Esophagus muscularis mucosa (tissue), 4 donors: Measurements from ENCODE around the gene CYP39A1. TPM values are rescaled to one million over a fixed set of nuclear protein-coding genes. Genes with fewer than 3 reads are reported as not detected.

Experiments used
- DNase-seq: peaks from one replicate; pipeline ENCODE4 v3.0.0-alpha.2; 2017; ENCODE audit errors: extremely low spot score
- H3K27ac ChIP-seq, 4 donors: fragments of 200-600 bp; sonication (generic); replicated peaks in 1 of 4; 1 replicate in 3 of 4; 2 replicates in 1 of 4; pipeline ENCODE4 v1.5.1; 2016 to 2019; ENCODE audit warnings: mild to moderate bottlenecking in 1 of 4
- H3K27me3 ChIP-seq, 4 donors: fragments of 200-600 bp; sonication (generic); one replicate each; pipeline versions ENCODE4 v1.5.1 to v1.6.0; 2016 to 2019
- H3K36me3 ChIP-seq, 4 donors: fragments of 200-600 bp; sonication (generic); one replicate each; pipeline ENCODE4 v1.5.1; 2016 to 2019
- H3K4me1 ChIP-seq, 4 donors: fragments of 200-600 bp; sonication (generic); one replicate each; pipeline ENCODE4 v1.5.1; 2016 to 2019
- H3K4me3 ChIP-seq, 4 donors: fragments of 200-600 bp; sonication (generic); 1 replicate in 2 of 4; 2 replicates in 2 of 4; pipeline ENCODE4 v1.5.1; 2016 to 2019; ENCODE audit warnings: mild to moderate bottlenecking in 4 of 4, moderate library complexity in 1 of 4
- H3K9me3 ChIP-seq, 4 donors: fragments of 200-600 bp; sonication (generic); 1 replicate in 3 of 4; 2 replicates in 1 of 4; pipeline ENCODE4 v1.5.1; 2016 to 2019
- EP300 ChIP-seq: sonication (generic); formaldehyde crosslinking; IDR thresholded peaks from one replicate; pipeline ENCODE4 v1.6.1; 2017; ENCODE audit warnings: antibody characterized with exemption
- POLR2A ChIP-seq: fragments of 450-650 bp; IDR thresholded peaks from one replicate; pipeline ENCODE4 v1.6.1; 2017; ENCODE audit warnings: antibody characterized with exemption, moderate library complexity, mild to moderate bottlenecking, low read depth
- POLR2AphosphoS5 ChIP-seq, 2 donors: sonication (generic); formaldehyde crosslinking; IDR thresholded peaks; one replicate each; pipeline ENCODE4 v1.6.1; 2017; ENCODE audit warnings: antibody characterized with exemption in 2 of 2
- WGBS: methylation state at CpG from one replicate; pipeline ENCODE4 v1.1.5; 2018; 5-methylcytosine and 5-hydroxymethylcytosine counted together
- intact Hi-C: fragments of 100-400 bp; cut with DNase I; formaldehyde crosslinking; loops from one replicate; pipeline ENCODE4 v1.15.1; 2023
- total RNA-seq, 4 donors: library from RNA; depleted of rRNA; stranded (reverse); fragments of >200 nt; gene quantifications; one replicate each; pipeline versions ENCODE4 v1.1.0 to v1.2.1, GENCODE V29; 2016
- TF ChIP-seq, protein P1 (sequence below), 3 experiments: fragments of 200-600 bp in 2 of 3; fragments of 450-650 bp in 1 of 3; sonication (generic) in 2 of 3; IDR thresholded peaks; one replicate each; pipeline ENCODE4 v1.5.1; 2017 to 2019; ENCODE audit warnings: antibody characterized with exemption in 3 of 3, mild to moderate bottlenecking in 2 of 3, moderate library complexity in 1 of 3

The CYP39A1 gene
- total RNA-seq, 4 donors from 2014 or later: 7.0 to 10.4 (median 7.8) TPM

DNA sequence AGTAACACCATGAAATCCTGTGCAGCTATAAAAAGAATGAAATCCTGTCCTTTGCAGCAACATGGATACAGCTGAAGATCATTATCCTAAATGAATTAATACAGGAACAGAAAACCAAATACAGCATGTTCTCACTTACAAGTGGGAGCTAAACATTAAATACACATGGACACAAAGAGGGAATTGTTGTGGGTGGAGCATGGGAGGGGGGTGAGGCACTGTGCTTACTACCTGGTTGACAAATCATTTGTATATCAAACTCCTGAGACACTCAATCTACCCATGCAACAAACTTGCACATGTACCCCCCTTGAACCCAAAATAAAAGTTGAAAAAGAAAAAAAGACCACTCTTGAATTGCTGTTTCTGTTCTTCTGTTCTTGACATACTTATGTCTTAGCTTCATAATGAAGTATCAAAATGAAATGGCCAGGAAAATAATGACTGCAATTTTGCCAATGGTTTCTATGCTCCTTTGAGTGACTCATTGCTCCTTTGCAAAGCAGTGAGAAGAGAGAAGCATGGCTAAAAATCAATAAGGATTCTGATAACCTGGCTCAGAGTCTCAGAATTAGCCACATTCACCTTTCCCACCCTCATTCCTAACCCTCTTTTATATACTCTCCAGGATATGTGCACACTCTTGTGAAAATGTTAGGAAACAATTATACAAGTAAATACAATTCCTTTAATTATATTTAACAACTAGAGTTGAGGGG, 71.0 kb downstream of the CYP39A1 start:
- Histone ChIP-seq H3K27ac (no peak overlapping the region), H3K4me1 (peaks cover 0 to 17% (median 7%) of the 10 kb centered on the region in 4 donors), H3K4me3 (no peak overlapping the region), H3K27me3 (no peaks in the 10 kb centered on the region), H3K36me3 (no peaks in the 10 kb centered on the region), H3K9me3 (no peaks in the 10 kb centered on the region)
- TF ChIP-seq EP300 (no peak), POLR2AphosphoS5 (IDR thresholded peaks at IDR 0.05) (no peak), POLR2A (no peak)
- TF ChIP-seq, protein P1, sequence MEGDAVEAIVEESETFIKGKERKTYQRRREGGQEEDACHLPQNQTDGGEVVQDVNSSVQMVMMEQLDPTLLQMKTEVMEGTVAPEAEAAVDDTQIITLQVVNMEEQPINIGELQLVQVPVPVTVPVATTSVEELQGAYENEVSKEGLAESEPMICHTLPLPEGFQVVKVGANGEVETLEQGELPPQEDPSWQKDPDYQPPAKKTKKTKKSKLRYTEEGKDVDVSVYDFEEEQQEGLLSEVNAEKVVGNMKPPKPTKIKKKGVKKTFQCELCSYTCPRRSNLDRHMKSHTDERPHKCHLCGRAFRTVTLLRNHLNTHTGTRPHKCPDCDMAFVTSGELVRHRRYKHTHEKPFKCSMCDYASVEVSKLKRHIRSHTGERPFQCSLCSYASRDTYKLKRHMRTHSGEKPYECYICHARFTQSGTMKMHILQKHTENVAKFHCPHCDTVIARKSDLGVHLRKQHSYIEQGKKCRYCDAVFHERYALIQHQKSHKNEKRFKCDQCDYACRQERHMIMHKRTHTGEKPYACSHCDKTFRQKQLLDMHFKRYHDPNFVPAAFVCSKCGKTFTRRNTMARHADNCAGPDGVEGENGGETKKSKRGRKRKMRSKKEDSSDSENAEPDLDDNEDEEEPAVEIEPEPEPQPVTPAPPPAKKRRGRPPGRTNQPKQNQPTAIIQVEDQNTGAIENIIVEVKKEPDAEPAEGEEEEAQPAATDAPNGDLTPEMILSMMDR (IDR thresholded peaks at IDR 0.05): no peak
- no peak for DNase-seq
- intact Hi-C loops: no loop called here

DNA sequence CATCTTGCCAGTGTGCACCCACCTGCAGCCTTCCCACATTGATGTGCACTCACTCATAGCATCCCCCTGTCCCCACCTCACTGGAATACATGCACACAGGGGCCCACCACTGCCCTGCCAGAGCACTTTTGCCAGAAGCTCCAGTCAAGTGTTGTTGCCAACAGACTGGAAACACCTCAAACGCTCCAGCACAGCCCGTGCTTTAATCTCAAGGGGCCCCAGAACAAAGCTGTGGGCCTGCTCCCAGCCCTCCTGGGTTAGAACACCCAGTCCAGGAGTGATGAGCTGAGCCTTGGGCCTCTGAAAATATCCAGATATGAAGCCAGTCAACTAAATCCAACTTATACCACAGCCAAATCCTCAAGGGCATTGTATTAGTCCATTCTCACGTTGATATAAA, 77.1 kb downstream of the CYP39A1 start:
- Histone ChIP-seq H3K4me3 (no peak overlapping the region), H3K27me3 (no peaks in the 10 kb centered on the region), H3K9me3 (no peaks in the 10 kb centered on the region), H3K4me1 (no peaks in the 10 kb centered on the region), H3K27ac (no peak overlapping the region), H3K36me3 (peaks cover 0 to 3% (median 0%) of the 10 kb centered on the region in 4 donors)
- DNase-seq: no peak
- intact Hi-C loops: no loop called here
- 100% methylated on average over 1 of the region's 3 CpGs for WGBS
- TF ChIP-seq EP300 (no peak), POLR2AphosphoS5 (IDR thresholded peaks at IDR 0.05) (no peak), POLR2A (no peak)
- TF ChIP-seq, protein P1 (IDR thresholded peaks at IDR 0.05): no peak

DNA sequence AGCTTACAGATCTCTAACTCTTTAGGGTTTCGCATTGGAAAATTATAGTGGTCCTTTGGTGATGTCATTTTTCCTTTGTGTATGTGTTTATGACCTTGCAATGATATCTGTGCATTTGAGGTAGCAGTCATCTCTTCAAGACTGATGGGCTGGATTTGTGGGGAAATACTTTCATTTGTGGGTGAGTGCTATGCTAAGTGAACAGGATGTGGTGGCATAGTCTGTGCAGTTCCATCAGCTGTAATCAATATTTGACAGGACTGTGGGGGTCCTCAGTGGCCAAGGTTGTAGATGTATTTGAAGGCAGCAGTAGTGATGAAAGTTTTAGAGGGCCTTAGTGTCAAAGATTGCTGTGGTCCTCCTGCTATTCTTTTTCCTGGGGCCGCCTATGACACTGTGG, 79.5 kb downstream of the CYP39A1 start:
- H3K27ac ChIP-seq: no peak overlapping the region
- H3K9me3 ChIP-seq: no peaks in the 10 kb centered on the region
- no peaks in the 10 kb centered on the region for H3K4me1 ChIP-seq
- DNase-seq: no peak
- WGBS: 50% methylated on average over 2 of the region's 2 CpGs
- H3K27me3 ChIP-seq: no peaks in the 10 kb centered on the region
- no peak for TF ChIP-seq EP300
- TF ChIP-seq, protein P1 (IDR thresholded peaks at IDR 0.05): no peak
- no peak for TF ChIP-seq POLR2AphosphoS5 (IDR thresholded peaks at IDR 0.05)
- no peak for TF ChIP-seq POLR2A
- H3K36me3 ChIP-seq: peaks cover 0 to 3% (median 0%) of the 10 kb centered on the region in 4 donors
- intact Hi-C loops: no loop called here
- no peak overlapping the region for H3K4me3 ChIP-seq

DNA sequence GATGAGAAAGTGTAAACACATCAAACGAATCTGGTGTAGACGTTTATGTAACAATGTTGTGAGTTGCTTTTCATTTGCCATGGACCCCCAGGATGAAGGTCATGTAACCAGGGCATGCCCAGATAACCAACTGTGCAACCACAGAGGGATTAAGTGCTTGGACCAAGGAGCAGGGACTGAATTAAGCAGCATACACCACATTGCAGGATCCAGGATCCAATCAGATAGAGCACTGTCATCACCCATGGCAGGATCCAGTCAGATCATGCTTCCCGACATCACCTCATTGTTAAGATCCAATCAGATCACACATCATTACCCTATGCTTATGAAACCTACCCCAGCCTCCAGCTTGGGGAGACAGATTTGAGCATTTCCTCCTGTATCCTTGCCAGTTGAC, 87.1 kb downstream of the CYP39A1 start:
- Histone ChIP-seq H3K4me1 (peaks cover 0 to 6% (median 0%) of the 10 kb centered on the region in 4 donors), H3K36me3 (no peaks in the 10 kb centered on the region), H3K9me3 (no peaks in the 10 kb centered on the region), H3K27me3 (no peaks in the 10 kb centered on the region), H3K27ac (no peak overlapping the region), H3K4me3 (no peak overlapping the region)
- WGBS: 84% methylated on average over 3 of the region's 3 CpGs
- no peak for DNase-seq
- intact Hi-C loops: no loop called here
- no peak for TF ChIP-seq POLR2A
- no peak for TF ChIP-seq POLR2AphosphoS5 (IDR thresholded peaks at IDR 0.05)
- TF ChIP-seq, protein P1 (IDR thresholded peaks at IDR 0.05): no peak
- TF ChIP-seq EP300: no peak

DNA sequence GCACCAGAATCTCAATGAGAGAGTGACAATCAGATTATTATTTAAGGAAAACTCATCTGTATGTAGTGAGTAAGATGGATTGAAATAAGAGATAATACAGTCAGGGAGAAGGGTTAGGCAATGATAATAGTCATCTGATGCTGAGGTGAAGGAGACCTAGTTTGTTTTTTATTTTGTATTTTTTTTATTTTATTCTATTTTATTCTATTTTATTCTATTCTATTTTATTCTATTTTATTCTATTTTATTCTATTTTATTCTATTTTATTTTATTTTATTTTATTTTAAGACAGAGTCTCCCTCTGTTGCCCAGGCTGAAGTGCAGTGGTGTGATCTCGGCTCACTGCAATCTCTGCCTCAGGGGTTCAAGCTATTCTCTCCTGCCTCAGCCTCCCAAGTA, 88.7 kb downstream of the CYP39A1 start:
- no peak for DNase-seq
- intact Hi-C loops: no loop called here
- no peak overlapping the region for H3K27ac ChIP-seq
- 100% methylated on average over 1 of the region's 1 CpG for WGBS
- peaks cover 0 to 6% (median 0%) of the 10 kb centered on the region in 4 donors for H3K4me1 ChIP-seq
- no peaks in the 10 kb centered on the region for H3K9me3 ChIP-seq
- no peaks in the 10 kb centered on the region for H3K27me3 ChIP-seq
- TF ChIP-seq, protein P1 (IDR thresholded peaks at IDR 0.05): no peak
- TF ChIP-seq POLR2A (no peak), EP300 (no peak), POLR2AphosphoS5 (IDR thresholded peaks at IDR 0.05) (no peak)
- no peak overlapping the region for H3K4me3 ChIP-seq
- H3K36me3 ChIP-seq: no peaks in the 10 kb centered on the region
